Uterus (tissue), 2 donors: ENCODE measurements around the gene MUSTN1.

ENCODE experiments used
- CTCF ChIP-seq, 4 experiments: fragments of 200-600 bp in 2 of 4; fragments of 450-650 bp in 2 of 4; sonication (generic) in 2 of 4; IDR thresholded peaks; one replicate each; pipeline ENCODE4 v1.5.1; 2016 to 2019; ENCODE audit warnings: antibody characterized with exemption in 4 of 4, mild to moderate bottlenecking in 2 of 4, moderate library complexity in 1 of 4
- POLR2A ChIP-seq, 2 donors: fragments of 450-650 bp; IDR thresholded peaks; one replicate each; pipeline ENCODE4 v1.6.1; 2016; ENCODE audit warnings: antibody characterized with exemption in 2 of 2, mild to moderate bottlenecking in 1 of 2, moderate library complexity in 1 of 2

GRCh38 chr3:52874160-52874701 is 39.4 kb upstream of the MUSTN1 start:
- TF ChIP-seq CTCF (IDR thresholded peaks at IDR 0.05) = no peak
- no peak for TF ChIP-seq POLR2A (IDR thresholded peaks at IDR 0.05)
